ENCODE data around the gene ZNF846. TPM values are rescaled to one million over a fixed set of nuclear protein-coding genes. Genes with fewer than 3 reads are reported as not detected.

ZNF846 gene
- total RNA-seq, 1 experiment from 2014 or later = 1.2 TPM

DNA sequence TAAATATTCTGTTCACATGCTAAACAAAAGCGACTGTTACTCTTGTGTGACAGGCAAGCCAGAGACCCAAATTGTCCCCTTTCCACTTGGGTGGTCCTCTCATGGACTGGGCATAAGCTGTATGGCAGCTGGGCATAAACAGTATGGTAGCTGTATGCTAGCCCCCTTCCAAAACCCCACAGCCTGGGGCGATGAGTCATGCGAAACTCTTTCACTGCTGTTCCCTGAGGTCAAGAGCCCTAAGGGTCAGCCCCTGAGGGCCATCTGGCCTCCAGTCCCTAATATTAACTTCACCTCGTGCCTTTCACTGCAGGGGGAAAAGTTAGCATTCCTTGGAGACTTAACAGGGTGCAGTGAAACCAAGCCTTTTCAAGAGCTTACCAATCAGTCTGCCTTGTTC is 48.0 kb downstream of the ZNF846 start:
- POLR2A ChIA-PET = no interaction called here
- H3K79me2 ChIP-seq (ENCODE audit: insufficient read depth, low read length) = no peaks in the 10 kb centered on the region
- CTCF ChIA-PET = no interaction called here
- H4K20me1 ChIP-seq (ENCODE audit: insufficient read depth) = no peaks in the 10 kb centered on the region
- H3K9me2 ChIP-seq (ENCODE audit: insufficient read depth) = no peaks in the 10 kb centered on the region
- H3K4me1 ChIP-seq (ENCODE audit: control insufficient read depth in 1 of 2, insufficient read depth in 2 of 2, low read length in 2 of 2) = no peaks in the 10 kb centered on the region
- no peak overlapping the region for H3K27ac ChIP-seq (ENCODE audit: low read depth, low read length)
- no TSS peak for BruUV-seq (replicated peaks)
- 0 out of 4 replicates have a peak, but pooled peaks cover 0 to 3% of the 10 kb centered on the region in 2 experiments for H3K9me3 ChIP-seq (ENCODE audit: control insufficient read depth in 1 of 2, insufficient read depth in 1 of 2, low read depth in 1 of 2, low read length in 2 of 2)
- no peak for DNase-seq (ENCODE audit: low read depth, low spot score)
- no peak overlapping the region for H3K4me2 ChIP-seq (ENCODE audit: low read length)
- no peaks in the 10 kb centered on the region for H3K36me3 ChIP-seq (ENCODE audit: control insufficient read depth in 1 of 2, insufficient read depth in 2 of 2, low read length in 2 of 2)
- RAD21 ChIA-PET (ENCODE audit: low non-redundant PET in 1 of 2, low total read pairs in 2 of 2, uncharacterized antibody in 2 of 2, unreplicated experiment in 2 of 2) = no interaction called here
- H3K9ac ChIP-seq (ENCODE audit: low read length) = no peak overlapping the region
- no peak overlapping the region for H2AFZ ChIP-seq (ENCODE audit: low read depth, low read length, poor library complexity, severe bottlenecking)
- intact Hi-C loops (cut with micrococcal nuclease) = no loop called here
- H3K27me3 ChIP-seq (ENCODE audit: insufficient read depth, low read length) = no peaks in the 10 kb centered on the region
- TF ChIP-seq CBX3 (IDR thresholded peaks at IDR 0.05; ENCODE audit: low read depth) (no peak), EZH2 (IDR thresholded peaks at IDR 0.05) (no peak), FOSL1 (IDR thresholded peaks at IDR 0.05; ENCODE audit: low read depth) (no peak), RAD21 (IDR thresholded peaks at IDR 0.05; ENCODE audit: low read depth) (no peak), TCF7L2 (IDR thresholded peaks at IDR 0.05; ENCODE audit: borderline replicate concordance, extremely low read depth, insufficient read depth, insufficient read length) (no peak), SP1 (IDR thresholded peaks at IDR 0.05; ENCODE audit: low read depth) (no peak), ELF1 (IDR thresholded peaks at IDR 0.05; ENCODE audit: borderline replicate concordance, low read depth) (no peak), ZNF274 (IDR thresholded peaks at IDR 0.05; ENCODE audit: low read depth, low read length) (no peak), SRF (IDR thresholded peaks at IDR 0.05; ENCODE audit: low read depth) (no peak), ZFX (IDR thresholded peaks at IDR 0.05) (no peak)
- TF ChIP-seq, protein P1, sequence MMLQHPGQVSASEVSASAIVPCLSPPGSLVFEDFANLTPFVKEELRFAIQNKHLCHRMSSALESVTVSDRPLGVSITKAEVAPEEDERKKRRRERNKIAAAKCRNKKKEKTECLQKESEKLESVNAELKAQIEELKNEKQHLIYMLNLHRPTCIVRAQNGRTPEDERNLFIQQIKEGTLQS (IDR thresholded peaks at IDR 0.05) = no peak
- no peak for ATAC-seq
- H3K4me3 ChIP-seq (replicated peaks in 1 of 2; ENCODE audit: low read depth in 1 of 2, low read length in 2 of 2) = no peak overlapping the region

DNA sequence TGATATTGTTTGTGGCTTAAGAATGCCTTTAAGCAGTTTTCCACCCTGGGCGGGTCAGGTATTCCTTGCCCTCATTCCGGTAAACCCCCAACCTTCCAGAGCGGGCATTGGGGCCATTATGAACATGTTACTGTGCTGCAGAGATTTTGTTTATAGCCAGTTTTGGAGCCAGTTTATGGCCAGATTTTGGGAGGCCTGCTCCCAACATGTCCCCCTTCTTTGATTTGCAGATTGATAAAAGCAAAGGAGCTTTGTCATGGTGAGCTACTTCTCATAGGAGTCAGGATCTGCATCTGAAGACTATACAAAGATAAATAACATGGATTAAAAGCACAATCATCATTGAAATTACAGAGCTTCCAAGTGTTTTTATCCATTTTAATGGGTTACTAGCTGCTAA is 56.7 kb downstream of the ZNF846 start:
- CTCF ChIA-PET = no interaction called here
- no peaks in the 10 kb centered on the region for H3K79me2 ChIP-seq (ENCODE audit: insufficient read depth, low read length)
- ATAC-seq = no peak
- no peak overlapping the region for H3K9ac ChIP-seq (ENCODE audit: low read length)
- H2AFZ ChIP-seq (ENCODE audit: low read depth, low read length, poor library complexity, severe bottlenecking) = no peak overlapping the region
- no peaks in the 10 kb centered on the region for H3K4me1 ChIP-seq (ENCODE audit: control insufficient read depth in 1 of 2, insufficient read depth in 2 of 2, low read length in 2 of 2)
- 0 out of 4 replicates have a peak, but pooled peaks cover 0 to 3% of the 10 kb centered on the region in 2 experiments for H3K9me3 ChIP-seq (ENCODE audit: control insufficient read depth in 1 of 2, insufficient read depth in 1 of 2, low read depth in 1 of 2, low read length in 2 of 2)
- no peaks in the 10 kb centered on the region for H3K36me3 ChIP-seq (ENCODE audit: control insufficient read depth in 1 of 2, insufficient read depth in 2 of 2, low read length in 2 of 2)
- POLR2A ChIA-PET = no interaction called here
- intact Hi-C loops (cut with micrococcal nuclease) = loop anchor here (10.0 kb wide), 1 partner anchor 53 kb away; the partner anchor contains the start of gene ZNF846
- no peak overlapping the region for H3K4me2 ChIP-seq (ENCODE audit: low read length)
- no peak overlapping the region for H3K4me3 ChIP-seq (replicated peaks in 1 of 2; ENCODE audit: low read depth in 1 of 2, low read length in 2 of 2)
- RAD21 ChIA-PET (ENCODE audit: low non-redundant PET in 1 of 2, low total read pairs in 2 of 2, uncharacterized antibody in 2 of 2, unreplicated experiment in 2 of 2) = no interaction called here
- H3K27me3 ChIP-seq (ENCODE audit: insufficient read depth, low read length) = no peaks in the 10 kb centered on the region
- H4K20me1 ChIP-seq (ENCODE audit: insufficient read depth) = no peaks in the 10 kb centered on the region
- H3K27ac ChIP-seq (ENCODE audit: low read depth, low read length) = no peak overlapping the region
- no peaks in the 10 kb centered on the region for H3K9me2 ChIP-seq (ENCODE audit: insufficient read depth)
- DNase-seq (ENCODE audit: low read depth, low spot score) = no peak
- BruUV-seq (replicated peaks) = no TSS peak
- TF ChIP-seq, protein P2, sequence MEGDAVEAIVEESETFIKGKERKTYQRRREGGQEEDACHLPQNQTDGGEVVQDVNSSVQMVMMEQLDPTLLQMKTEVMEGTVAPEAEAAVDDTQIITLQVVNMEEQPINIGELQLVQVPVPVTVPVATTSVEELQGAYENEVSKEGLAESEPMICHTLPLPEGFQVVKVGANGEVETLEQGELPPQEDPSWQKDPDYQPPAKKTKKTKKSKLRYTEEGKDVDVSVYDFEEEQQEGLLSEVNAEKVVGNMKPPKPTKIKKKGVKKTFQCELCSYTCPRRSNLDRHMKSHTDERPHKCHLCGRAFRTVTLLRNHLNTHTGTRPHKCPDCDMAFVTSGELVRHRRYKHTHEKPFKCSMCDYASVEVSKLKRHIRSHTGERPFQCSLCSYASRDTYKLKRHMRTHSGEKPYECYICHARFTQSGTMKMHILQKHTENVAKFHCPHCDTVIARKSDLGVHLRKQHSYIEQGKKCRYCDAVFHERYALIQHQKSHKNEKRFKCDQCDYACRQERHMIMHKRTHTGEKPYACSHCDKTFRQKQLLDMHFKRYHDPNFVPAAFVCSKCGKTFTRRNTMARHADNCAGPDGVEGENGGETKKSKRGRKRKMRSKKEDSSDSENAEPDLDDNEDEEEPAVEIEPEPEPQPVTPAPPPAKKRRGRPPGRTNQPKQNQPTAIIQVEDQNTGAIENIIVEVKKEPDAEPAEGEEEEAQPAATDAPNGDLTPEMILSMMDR (IDR thresholded peaks at IDR 0.05 in 2 of 3, conservative IDR thresholded peaks at IDR 0.05 in 1 of 3; ENCODE audit: borderline replicate concordance in 1 of 3, insufficient read depth in 1 of 3, low read depth in 2 of 3, low read length in 2 of 3) = no peak
- TF ChIP-seq EZH2phosphoT487 (IDR thresholded peaks at IDR 0.05; ENCODE audit: borderline replicate concordance) (no peak), ZFX (IDR thresholded peaks at IDR 0.05) (no peak), SP1 (IDR thresholded peaks at IDR 0.05; ENCODE audit: low read depth) (no peak), EZH2 (IDR thresholded peaks at IDR 0.05) (no peak)
- TF ChIP-seq, protein P3, sequence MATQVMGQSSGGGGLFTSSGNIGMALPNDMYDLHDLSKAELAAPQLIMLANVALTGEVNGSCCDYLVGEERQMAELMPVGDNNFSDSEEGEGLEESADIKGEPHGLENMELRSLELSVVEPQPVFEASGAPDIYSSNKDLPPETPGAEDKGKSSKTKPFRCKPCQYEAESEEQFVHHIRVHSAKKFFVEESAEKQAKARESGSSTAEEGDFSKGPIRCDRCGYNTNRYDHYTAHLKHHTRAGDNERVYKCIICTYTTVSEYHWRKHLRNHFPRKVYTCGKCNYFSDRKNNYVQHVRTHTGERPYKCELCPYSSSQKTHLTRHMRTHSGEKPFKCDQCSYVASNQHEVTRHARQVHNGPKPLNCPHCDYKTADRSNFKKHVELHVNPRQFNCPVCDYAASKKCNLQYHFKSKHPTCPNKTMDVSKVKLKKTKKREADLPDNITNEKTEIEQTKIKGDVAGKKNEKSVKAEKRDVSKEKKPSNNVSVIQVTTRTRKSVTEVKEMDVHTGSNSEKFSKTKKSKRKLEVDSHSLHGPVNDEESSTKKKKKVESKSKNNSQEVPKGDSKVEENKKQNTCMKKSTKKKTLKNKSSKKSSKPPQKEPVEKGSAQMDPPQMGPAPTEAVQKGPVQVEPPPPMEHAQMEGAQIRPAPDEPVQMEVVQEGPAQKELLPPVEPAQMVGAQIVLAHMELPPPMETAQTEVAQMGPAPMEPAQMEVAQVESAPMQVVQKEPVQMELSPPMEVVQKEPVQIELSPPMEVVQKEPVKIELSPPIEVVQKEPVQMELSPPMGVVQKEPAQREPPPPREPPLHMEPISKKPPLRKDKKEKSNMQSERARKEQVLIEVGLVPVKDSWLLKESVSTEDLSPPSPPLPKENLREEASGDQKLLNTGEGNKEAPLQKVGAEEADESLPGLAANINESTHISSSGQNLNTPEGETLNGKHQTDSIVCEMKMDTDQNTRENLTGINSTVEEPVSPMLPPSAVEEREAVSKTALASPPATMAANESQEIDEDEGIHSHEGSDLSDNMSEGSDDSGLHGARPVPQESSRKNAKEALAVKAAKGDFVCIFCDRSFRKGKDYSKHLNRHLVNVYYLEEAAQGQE (IDR thresholded peaks at IDR 0.05; ENCODE audit: low read depth) = no peak

Measured in HCT116 (cell line).